SU-DHL-6 (cell line): ENCODE measurements around the gene DRGX.

Experiments used
- EZH2phosphoT487 ChIP-seq: fragments of 200-600 bp; sonication (generic), shearing (Covaris generic); conservative IDR thresholded peaks from 2 replicates; pipeline ENCODE4 v1.6.1; 2018; ENCODE audit warnings: mild to moderate bottlenecking, antibody characterized with exemption, low read length, moderate library complexity, mixed read lengths
- TF ChIP-seq, protein P1 (sequence below): fragments of 200-600 bp; sonication (generic); IDR thresholded peaks from one replicate; pipeline ENCODE4 v1.5.1; 2017; ENCODE audit warnings: antibody characterized with exemption, mild to moderate bottlenecking, low read length, moderate library complexity; ENCODE audit not compliant: insufficient read depth, poor library complexity, severe bottlenecking

DNA sequence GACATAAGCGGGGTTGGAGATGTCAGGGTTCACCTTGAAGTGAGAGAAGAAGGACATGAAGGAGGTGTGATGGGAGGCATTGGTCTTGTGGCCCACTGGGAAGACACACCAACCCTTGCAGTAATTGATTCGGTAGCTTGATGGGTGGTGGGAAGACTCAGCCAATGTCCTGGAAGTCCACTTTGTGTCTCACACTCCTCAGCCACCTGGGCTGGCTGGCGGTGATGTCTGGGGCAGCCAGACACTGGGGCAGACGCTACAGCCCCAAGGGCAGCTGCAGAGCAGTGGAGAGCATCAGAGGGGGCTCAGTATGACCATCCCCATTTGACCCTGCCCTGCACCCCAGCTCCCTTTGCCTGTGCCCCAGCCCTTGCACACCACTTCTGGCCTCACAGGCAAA, 16.7 kb upstream of the DRGX start:
- TF ChIP-seq, protein P1, sequence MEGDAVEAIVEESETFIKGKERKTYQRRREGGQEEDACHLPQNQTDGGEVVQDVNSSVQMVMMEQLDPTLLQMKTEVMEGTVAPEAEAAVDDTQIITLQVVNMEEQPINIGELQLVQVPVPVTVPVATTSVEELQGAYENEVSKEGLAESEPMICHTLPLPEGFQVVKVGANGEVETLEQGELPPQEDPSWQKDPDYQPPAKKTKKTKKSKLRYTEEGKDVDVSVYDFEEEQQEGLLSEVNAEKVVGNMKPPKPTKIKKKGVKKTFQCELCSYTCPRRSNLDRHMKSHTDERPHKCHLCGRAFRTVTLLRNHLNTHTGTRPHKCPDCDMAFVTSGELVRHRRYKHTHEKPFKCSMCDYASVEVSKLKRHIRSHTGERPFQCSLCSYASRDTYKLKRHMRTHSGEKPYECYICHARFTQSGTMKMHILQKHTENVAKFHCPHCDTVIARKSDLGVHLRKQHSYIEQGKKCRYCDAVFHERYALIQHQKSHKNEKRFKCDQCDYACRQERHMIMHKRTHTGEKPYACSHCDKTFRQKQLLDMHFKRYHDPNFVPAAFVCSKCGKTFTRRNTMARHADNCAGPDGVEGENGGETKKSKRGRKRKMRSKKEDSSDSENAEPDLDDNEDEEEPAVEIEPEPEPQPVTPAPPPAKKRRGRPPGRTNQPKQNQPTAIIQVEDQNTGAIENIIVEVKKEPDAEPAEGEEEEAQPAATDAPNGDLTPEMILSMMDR, result no peak
- TF ChIP-seq EZH2phosphoT487, result no peak
